ENCODE data around the gene EXOSC6. TPM values are rescaled to one million over a fixed set of nuclear protein-coding genes. Genes with fewer than 3 reads are reported as not detected.

Gene EXOSC6
- total RNA-seq (2014; rRNA removed; shearing (Covaris generic)): 27.8 and 28.2 TPM in 2 replicates
- 13.7 and 14.4 TPM in 2 replicates for polyA plus RNA-seq (2016; fragmentation: Nextera tagmentation; extraction: Ambion mirVana)
- long read RNA-seq, full-length matches to known transcripts: 12 of 12 reads
- long read RNA-seq, partial matches to known transcripts: 0 of 12 reads
- long read RNA-seq, other reads (novel, unspliced or antisense): 0 of 12 reads

- Histone ChIP-seq H3K4me3 (peak within 1 kb of the TSS; percentile 81), H3K27me3 (ENCODE audit: insufficient read depth) (no peaks in the 10 kb centered on the region), H3F3A (replicated peaks; ENCODE audit: low read depth) (peaks cover 49% of the 10 kb centered on the region), H3K27ac (ENCODE audit: low read depth) (peak within 1 kb of the TSS; percentile 94), H3K9me2 (ENCODE audit: insufficient read depth) (no peaks in the 10 kb centered on the region), H2AFZ (no peak within 1 kb of the TSS), H3K4me1 (ENCODE audit: insufficient read depth) (peaks cover 7% of the 10 kb centered on the region; the same call in 1 of the 2 replicates), H3K36me3 (ENCODE audit: insufficient read depth) (peaks cover 43% of the 10 kb centered on the region), H4K20me1 (replicated peaks; ENCODE audit: insufficient read depth) (peaks cover 33% of the 10 kb centered on the region), H3K79me2 (replicated peaks; ENCODE audit: insufficient read depth) (peaks cover 29% of the 10 kb centered on the region), H3K4me2 (peak within 1 kb of the TSS; percentile 85)
- TF ChIP-seq CREB1 (CRISPR knock-in tag; IDR thresholded peaks at IDR 0.05; ENCODE audit: low read depth): peak; percentile 68
- no peak for TF ChIP-seq ZNF114 (CRISPR knock-in tag; IDR thresholded peaks at IDR 0.05)
- no peak for TF ChIP-seq NANOG (IDR thresholded peaks at IDR 0.05; ENCODE audit: borderline replicate concordance)
- TF ChIP-seq POLR2AphosphoS5 (IDR thresholded peaks at IDR 0.05; ENCODE audit: low read depth): peak; percentile 99
- TF ChIP-seq, protein P1, sequence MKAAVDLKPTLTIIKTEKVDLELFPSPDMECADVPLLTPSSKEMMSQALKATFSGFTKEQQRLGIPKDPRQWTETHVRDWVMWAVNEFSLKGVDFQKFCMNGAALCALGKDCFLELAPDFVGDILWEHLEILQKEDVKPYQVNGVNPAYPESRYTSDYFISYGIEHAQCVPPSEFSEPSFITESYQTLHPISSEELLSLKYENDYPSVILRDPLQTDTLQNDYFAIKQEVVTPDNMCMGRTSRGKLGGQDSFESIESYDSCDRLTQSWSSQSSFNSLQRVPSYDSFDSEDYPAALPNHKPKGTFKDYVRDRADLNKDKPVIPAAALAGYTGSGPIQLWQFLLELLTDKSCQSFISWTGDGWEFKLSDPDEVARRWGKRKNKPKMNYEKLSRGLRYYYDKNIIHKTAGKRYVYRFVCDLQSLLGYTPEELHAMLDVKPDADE (IDR thresholded peaks at IDR 0.05): peak; percentile 67
- TF ChIP-seq, protein P2, sequence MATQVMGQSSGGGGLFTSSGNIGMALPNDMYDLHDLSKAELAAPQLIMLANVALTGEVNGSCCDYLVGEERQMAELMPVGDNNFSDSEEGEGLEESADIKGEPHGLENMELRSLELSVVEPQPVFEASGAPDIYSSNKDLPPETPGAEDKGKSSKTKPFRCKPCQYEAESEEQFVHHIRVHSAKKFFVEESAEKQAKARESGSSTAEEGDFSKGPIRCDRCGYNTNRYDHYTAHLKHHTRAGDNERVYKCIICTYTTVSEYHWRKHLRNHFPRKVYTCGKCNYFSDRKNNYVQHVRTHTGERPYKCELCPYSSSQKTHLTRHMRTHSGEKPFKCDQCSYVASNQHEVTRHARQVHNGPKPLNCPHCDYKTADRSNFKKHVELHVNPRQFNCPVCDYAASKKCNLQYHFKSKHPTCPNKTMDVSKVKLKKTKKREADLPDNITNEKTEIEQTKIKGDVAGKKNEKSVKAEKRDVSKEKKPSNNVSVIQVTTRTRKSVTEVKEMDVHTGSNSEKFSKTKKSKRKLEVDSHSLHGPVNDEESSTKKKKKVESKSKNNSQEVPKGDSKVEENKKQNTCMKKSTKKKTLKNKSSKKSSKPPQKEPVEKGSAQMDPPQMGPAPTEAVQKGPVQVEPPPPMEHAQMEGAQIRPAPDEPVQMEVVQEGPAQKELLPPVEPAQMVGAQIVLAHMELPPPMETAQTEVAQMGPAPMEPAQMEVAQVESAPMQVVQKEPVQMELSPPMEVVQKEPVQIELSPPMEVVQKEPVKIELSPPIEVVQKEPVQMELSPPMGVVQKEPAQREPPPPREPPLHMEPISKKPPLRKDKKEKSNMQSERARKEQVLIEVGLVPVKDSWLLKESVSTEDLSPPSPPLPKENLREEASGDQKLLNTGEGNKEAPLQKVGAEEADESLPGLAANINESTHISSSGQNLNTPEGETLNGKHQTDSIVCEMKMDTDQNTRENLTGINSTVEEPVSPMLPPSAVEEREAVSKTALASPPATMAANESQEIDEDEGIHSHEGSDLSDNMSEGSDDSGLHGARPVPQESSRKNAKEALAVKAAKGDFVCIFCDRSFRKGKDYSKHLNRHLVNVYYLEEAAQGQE (IDR thresholded peaks at IDR 0.05; ENCODE audit: unreplicated experiment): no peak
- TF ChIP-seq ZNF331 (CRISPR knock-in tag; IDR thresholded peaks at IDR 0.05; ENCODE audit: low read depth): no peak
- TF ChIP-seq, protein P3, sequence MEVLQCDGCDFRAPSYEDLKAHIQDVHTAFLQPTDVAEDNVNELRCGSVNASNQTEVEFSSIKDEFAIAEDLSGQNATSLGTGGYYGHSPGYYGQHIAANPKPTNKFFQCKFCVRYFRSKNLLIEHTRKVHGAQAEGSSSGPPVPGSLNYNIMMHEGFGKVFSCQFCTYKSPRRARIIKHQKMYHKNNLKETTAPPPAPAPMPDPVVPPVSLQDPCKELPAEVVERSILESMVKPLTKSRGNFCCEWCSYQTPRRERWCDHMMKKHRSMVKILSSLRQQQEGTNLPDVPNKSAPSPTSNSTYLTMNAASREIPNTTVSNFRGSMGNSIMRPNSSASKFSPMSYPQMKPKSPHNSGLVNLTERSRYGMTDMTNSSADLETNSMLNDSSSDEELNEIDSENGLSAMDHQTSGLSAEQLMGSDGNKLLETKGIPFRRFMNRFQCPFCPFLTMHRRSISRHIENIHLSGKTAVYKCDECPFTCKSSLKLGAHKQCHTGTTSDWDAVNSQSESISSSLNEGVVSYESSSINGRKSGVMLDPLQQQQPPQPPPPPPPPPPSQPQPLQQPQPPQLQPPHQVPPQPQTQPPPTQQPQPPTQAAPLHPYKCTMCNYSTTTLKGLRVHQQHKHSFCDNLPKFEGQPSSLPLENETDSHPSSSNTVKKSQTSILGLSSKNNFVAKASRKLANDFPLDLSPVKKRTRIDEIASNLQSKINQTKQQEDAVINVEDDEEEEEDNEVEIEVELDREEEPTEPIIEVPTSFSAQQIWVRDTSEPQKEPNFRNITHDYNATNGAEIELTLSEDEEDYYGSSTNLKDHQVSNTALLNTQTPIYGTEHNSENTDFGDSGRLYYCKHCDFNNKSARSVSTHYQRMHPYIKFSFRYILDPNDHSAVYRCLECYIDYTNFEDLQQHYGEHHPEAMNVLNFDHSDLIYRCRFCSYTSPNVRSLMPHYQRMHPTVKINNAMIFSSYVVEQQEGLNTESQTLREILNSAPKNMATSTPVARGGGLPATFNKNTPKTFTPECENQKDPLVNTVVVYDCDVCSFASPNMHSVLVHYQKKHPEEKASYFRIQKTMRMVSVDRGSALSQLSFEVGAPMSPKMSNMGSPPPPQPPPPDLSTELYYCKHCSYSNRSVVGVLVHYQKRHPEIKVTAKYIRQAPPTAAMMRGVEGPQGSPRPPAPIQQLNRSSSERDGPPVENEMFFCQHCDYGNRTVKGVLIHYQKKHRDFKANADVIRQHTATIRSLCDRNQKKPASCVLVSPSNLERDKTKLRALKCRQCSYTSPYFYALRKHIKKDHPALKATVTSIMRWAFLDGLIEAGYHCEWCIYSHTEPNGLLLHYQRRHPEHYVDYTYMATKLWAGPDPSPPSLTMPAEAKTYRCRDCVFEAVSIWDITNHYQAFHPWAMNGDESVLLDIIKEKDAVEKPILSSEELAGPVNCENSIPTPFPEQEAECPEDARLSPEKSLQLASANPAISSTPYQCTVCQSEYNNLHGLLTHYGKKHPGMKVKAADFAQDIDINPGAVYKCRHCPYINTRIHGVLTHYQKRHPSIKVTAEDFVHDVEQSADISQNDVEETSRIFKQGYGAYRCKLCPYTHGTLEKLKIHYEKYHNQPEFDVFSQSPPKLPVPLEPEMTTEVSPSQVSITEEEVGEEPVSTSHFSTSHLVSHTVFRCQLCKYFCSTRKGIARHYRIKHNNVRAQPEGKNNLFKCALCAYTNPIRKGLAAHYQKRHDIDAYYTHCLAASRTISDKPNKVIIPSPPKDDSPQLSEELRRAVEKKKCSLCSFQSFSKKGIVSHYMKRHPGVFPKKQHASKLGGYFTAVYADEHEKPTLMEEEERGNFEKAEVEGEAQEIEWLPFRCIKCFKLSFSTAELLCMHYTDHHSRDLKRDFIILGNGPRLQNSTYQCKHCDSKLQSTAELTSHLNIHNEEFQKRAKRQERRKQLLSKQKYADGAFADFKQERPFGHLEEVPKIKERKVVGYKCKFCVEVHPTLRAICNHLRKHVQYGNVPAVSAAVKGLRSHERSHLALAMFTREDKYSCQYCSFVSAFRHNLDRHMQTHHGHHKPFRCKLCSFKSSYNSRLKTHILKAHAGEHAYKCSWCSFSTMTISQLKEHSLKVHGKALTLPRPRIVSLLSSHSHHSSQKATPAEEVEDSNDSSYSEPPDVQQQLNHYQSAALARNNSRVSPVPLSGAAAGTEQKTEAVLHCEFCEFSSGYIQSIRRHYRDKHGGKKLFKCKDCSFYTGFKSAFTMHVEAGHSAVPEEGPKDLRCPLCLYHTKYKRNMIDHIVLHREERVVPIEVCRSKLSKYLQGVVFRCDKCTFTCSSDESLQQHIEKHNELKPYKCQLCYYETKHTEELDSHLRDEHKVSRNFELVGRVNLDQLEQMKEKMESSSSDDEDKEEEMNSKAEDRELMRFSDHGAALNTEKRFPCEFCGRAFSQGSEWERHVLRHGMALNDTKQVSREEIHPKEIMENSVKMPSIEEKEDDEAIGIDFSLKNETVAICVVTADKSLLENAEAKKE (CRISPR knock-in tag; IDR thresholded peaks at IDR 0.05): no peak
- TF ChIP-seq EZH2phosphoT487 (IDR thresholded peaks at IDR 0.05; ENCODE audit: unreplicated experiment): no peak
- TF ChIP-seq EZH2 (IDR thresholded peaks at IDR 0.05; ENCODE audit: low read depth, unreplicated experiment): no peak
- TF ChIP-seq, protein P4, sequence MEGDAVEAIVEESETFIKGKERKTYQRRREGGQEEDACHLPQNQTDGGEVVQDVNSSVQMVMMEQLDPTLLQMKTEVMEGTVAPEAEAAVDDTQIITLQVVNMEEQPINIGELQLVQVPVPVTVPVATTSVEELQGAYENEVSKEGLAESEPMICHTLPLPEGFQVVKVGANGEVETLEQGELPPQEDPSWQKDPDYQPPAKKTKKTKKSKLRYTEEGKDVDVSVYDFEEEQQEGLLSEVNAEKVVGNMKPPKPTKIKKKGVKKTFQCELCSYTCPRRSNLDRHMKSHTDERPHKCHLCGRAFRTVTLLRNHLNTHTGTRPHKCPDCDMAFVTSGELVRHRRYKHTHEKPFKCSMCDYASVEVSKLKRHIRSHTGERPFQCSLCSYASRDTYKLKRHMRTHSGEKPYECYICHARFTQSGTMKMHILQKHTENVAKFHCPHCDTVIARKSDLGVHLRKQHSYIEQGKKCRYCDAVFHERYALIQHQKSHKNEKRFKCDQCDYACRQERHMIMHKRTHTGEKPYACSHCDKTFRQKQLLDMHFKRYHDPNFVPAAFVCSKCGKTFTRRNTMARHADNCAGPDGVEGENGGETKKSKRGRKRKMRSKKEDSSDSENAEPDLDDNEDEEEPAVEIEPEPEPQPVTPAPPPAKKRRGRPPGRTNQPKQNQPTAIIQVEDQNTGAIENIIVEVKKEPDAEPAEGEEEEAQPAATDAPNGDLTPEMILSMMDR (conservative IDR thresholded peaks at IDR 0.05; ENCODE audit: low read depth in 2 of 2): peak; percentile 81 to 84
- TF ChIP-seq JUNB (IDR thresholded peaks at IDR 0.05; ENCODE audit: unreplicated experiment): no peak
- no peak for TF ChIP-seq STAT1 (IDR thresholded peaks at IDR 0.05; ENCODE audit: unreplicated experiment)
- ATAC-seq: peak; percentile 81
- H3K27me3 Mint-ChIP-seq (ENCODE audit: insufficient read depth, low read depth, poor library complexity): peaks cover 18% of the 10 kb centered on the region
- H3K36me3 Mint-ChIP-seq (ENCODE audit: low read depth): peaks cover 64% of the 10 kb centered on the region
- H3K4me3 Mint-ChIP-seq: peak within 1 kb of the TSS; percentile 83
- H3K4me1 Mint-ChIP-seq: peaks cover 17% of the 10 kb centered on the region
- H3K27ac Mint-ChIP-seq: peak within 1 kb of the TSS; percentile 95
- peak; percentile 97 for DNase-seq (ENCODE audit: low spot score)
- H3K9me3 Mint-ChIP-seq: peaks cover 2% of the 10 kb centered on the region; the same call in 1 of the 3 replicates
Measured at GRCh38 chr16:70251629-70252354, at the start of gene EXOSC6. EXOSC6 (minus strand) TSS chr16:70251940; CDS start chr16:70251900, 40 bp downstream.
